ENCODE results near the gene NUP93. TPM values are rescaled to one million over a fixed set of nuclear protein-coding genes. Genes with fewer than 3 reads are reported as not detected.

Gene NUP93
- total and polyA plus RNA-seq, 2 of the 8 experiments (the other 6 are each of a cell fraction or from before 2014, with no cell fraction given): 147 to 201 TPM

DNA sequence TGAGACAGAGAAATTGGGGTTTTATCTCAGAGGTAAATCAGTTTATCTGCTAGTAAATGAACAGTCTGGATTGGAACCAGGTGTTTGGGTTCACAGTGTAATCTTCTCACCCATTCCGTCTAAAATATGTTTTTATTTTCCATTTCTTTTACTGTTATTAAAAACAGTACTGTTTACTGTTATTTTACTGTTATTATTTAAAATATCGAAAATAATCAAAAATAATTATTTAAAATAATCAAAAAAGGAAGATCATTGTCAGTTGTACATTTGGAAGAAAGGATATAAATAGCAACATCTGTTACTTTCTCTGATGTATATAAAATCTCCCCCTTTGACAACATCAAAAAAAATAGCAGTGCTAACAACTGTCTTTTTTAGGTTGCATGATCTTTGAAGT lies 11.5 kb downstream of the NUP93 start:
- Histone ChIP-seq H3K56ac (replicated peaks; ENCODE audit: insufficient read length, low read depth, low read length) (no peak overlapping the region), H3K9me3 (ENCODE audit: insufficient read depth in 2 of 2, low read depth in 1 of 2, low read length in 1 of 2) (no peaks in the 10 kb centered on the region; a peak in 2 of 4 replicates), H3K9ac (replicated peaks in 1 of 4; ENCODE audit: extremely low read depth in 1 of 4, low read depth in 3 of 4, low read length in 3 of 4) (no peak overlapping the region), H3K23ac (ENCODE audit: insufficient read length) (no peak overlapping the region), H3K27ac (ENCODE audit: low read depth, low read length) (no peak overlapping the region), H2BK120ac (replicated peaks; ENCODE audit: low read depth, low read length) (no peak overlapping the region), H3K14ac (ENCODE audit: insufficient read length) (no peak overlapping the region), H3K79me1 (ENCODE audit: low read depth, low read length) (peaks cover 18% of the 10 kb centered on the region), H4K91ac (replicated peaks; ENCODE audit: insufficient read length, low read length) (no peak overlapping the region), H4K5ac (ENCODE audit: insufficient read length, low read depth, low read length) (no peak overlapping the region), H3K36me3 (ENCODE audit: control insufficient read depth in 2 of 4, insufficient read depth in 4 of 4, low read length in 3 of 4) (no peaks in the 10 kb centered on the region; a peak in 1 of 8 replicates), H3K18ac (ENCODE audit: extremely low read depth, low read length) (no peak overlapping the region), H3K27me3 (replicated peaks in 1 of 4; ENCODE audit: control insufficient read depth in 3 of 4, extremely low read depth in 1 of 4, insufficient read depth in 3 of 4, low read length in 3 of 4) (no peaks in the 10 kb centered on the region), H3K4me2 (ENCODE audit: insufficient read depth in 1 of 2, low read depth in 2 of 2, low read length in 2 of 2) (no peak overlapping the region), H2AFZ (ENCODE audit: low read length) (no peak overlapping the region), H3K4ac (replicated peaks; ENCODE audit: insufficient read length, low read depth, low read length) (no peak overlapping the region), H2BK5ac (ENCODE audit: low read depth, low read length) (no peak overlapping the region), H3K4me1 (replicated peaks in 1 of 4; ENCODE audit: control insufficient read depth in 3 of 4, insufficient read depth in 4 of 4, low read length in 3 of 4) (peaks cover 0 to 5% (median 4%) of the 10 kb centered on the region in 4 experiments; a peak in 3 of 7 replicates), H3K79me2 (ENCODE audit: control insufficient read depth in 1 of 2, insufficient read depth in 2 of 2, low read length in 2 of 2) (peaks cover 5 to 77% of the 10 kb centered on the region in 2 experiments; a peak in 3 of 4 replicates), H2BK15ac (ENCODE audit: low read length) (no peak overlapping the region), H3K23me2 (ENCODE audit: low read depth, low read length) (no peaks in the 10 kb centered on the region), H4K8ac (ENCODE audit: extremely low read depth, insufficient read depth, low read length) (no peak overlapping the region), H2BK20ac (ENCODE audit: low read length) (no peak overlapping the region), H2AK5ac (ENCODE audit: low read depth, low read length) (no peak overlapping the region), H4K20me1 (replicated peaks in 1 of 2; ENCODE audit: control insufficient read depth in 1 of 2, insufficient read depth in 2 of 2, low read length in 2 of 2) (peaks cover 14 to 18% of the 10 kb centered on the region in 2 experiments), H3K4me3 (ENCODE audit: extremely low read depth in 1 of 4, insufficient read depth in 2 of 4, low read depth in 3 of 4, low read length in 4 of 4) (no peak overlapping the region), H2BK12ac (ENCODE audit: low read depth, low read length) (no peak overlapping the region)
- 48% methylated on average over 2 of the region's 2 CpGs; no CpG with 5 or more reads in 1 of the 2 experiments for WGBS, 2 experiments (ENCODE audit: extremely low coverage in 1 of 2, insufficient coverage in 1 of 2, insufficient read length in 1 of 2, insufficient replicate concordance in 2 of 2, low coverage in 1 of 2, low lambda C conversion rate in 2 of 2, missing lambda C conversion rate in 1 of 2)
- CTCF ChIA-PET (ENCODE audit: partially characterized antibody): no interaction called here
- DNase-seq (ENCODE audit: low read depth in 1 of 2, low spot score in 2 of 2) (no peak), FAIRE-seq (no peak)
- POLR2A ChIA-PET (ENCODE audit: partially characterized antibody): no interaction called here
- TF ChIP-seq SRF (IDR thresholded peaks at IDR 0.05; ENCODE audit: low read depth, low read length) (no peak), BACH1 (IDR thresholded peaks at IDR 0.05; ENCODE audit: low read length) (no peak), RNF2 (IDR thresholded peaks at IDR 0.05; ENCODE audit: borderline replicate concordance, low read depth, low read length, missing control alignments, poor library complexity, severe bottlenecking) (no peak), KDM4A (IDR thresholded peaks at IDR 0.05; ENCODE audit: low read depth, low read length, severe bottlenecking) (no peak), TEAD4 (IDR thresholded peaks at IDR 0.05; ENCODE audit: low read depth, low read length) (no peak), SIRT6 (IDR thresholded peaks at IDR 0.05; ENCODE audit: low read length) (no peak)

Data from H1 (cell line).